Subcutaneous abdominal adipose tissue (tissue), 5 donors: ENCODE measurements around the gene PHYKPL.

ENCODE experiments used
- H3K27ac ChIP-seq: one replicate; pipeline ENCODE4 v1.7.0; 2013; ENCODE audit warnings: low read depth, mild to moderate bottlenecking, inconsistent platforms, low read length, moderate library complexity
- H3K27me3 ChIP-seq, 5 donors: one replicate each; pipeline ENCODE4 v1.7.0; 2013; ENCODE audit warnings: low read length in 5 of 5, inconsistent platforms in 1 of 5; ENCODE audit not compliant: control insufficient read depth in 5 of 5, insufficient read depth in 4 of 5
- H3K36me3 ChIP-seq, 5 donors: one replicate each; pipeline ENCODE4 v1.7.0; 2013; ENCODE audit warnings: low read length in 5 of 5; ENCODE audit not compliant: control insufficient read depth in 5 of 5, insufficient read depth in 5 of 5
- H3K4me1 ChIP-seq, 5 donors: one replicate each; pipeline ENCODE4 v1.7.0; 2013; ENCODE audit warnings: low read length in 5 of 5, mild to moderate bottlenecking in 3 of 5, moderate library complexity in 1 of 5; ENCODE audit not compliant: control insufficient read depth in 5 of 5, insufficient read depth in 5 of 5
- H3K4me3 ChIP-seq, 5 donors: one replicate each; pipeline ENCODE4 v1.7.0; 2013; ENCODE audit warnings: low read length in 5 of 5, low read depth in 1 of 5
- H3K9ac ChIP-seq, 5 donors: one replicate each; pipeline ENCODE4 v1.7.0; 2013; ENCODE audit warnings: low read length in 5 of 5, mild to moderate bottlenecking in 4 of 5, moderate library complexity in 3 of 5
- H3K9me3 ChIP-seq, 5 donors: one replicate each; pipeline ENCODE4 v1.7.0; 2013; ENCODE audit warnings: low read length in 5 of 5; ENCODE audit not compliant: control insufficient read depth in 5 of 5
- donor health status: healthy.
- donor health status: healthy.
- donor health status: healthy.
- donor health status: healthy.
- donor health status: healthy.

Gene PHYKPL

DNA sequence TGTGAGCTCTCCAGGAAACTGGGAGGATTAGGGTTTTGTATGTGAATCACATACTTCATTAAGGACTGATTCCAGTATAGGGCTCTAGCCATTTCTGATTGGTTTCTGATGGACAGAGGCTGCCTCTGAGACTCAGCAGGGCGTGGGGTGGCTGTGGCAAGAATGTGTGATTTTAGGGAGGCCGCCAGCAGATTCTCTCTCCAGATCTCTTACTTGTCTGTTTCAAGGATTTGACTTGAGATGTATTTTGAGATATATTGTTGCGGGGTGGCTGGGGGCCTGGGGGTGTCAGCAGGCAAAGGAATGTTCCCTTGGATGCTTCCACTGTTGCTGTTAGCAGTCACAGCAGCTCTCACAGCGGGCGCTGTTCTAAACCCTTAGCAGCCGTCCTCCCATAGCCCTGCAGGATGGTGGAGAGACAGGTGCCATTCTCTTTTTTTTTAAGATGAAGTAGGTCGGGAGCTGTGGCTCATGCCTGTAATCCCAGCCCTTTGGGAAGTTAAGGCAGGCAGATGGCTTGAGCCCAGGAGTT, 36.3 kb downstream of the PHYKPL start:
- no peaks in the 10 kb centered on the region for H3K36me3 ChIP-seq
- H3K27ac ChIP-seq: no peak overlapping the region
- H3K27me3 ChIP-seq: peaks cover 6 to 17% (median 8%) of the 10 kb centered on the region in 5 donors
- no peaks in the 10 kb centered on the region for H3K4me1 ChIP-seq
- H3K9ac ChIP-seq: no peak overlapping the region
- H3K9me3 ChIP-seq: no peaks in the 10 kb centered on the region
- no peak overlapping the region for H3K4me3 ChIP-seq

DNA sequence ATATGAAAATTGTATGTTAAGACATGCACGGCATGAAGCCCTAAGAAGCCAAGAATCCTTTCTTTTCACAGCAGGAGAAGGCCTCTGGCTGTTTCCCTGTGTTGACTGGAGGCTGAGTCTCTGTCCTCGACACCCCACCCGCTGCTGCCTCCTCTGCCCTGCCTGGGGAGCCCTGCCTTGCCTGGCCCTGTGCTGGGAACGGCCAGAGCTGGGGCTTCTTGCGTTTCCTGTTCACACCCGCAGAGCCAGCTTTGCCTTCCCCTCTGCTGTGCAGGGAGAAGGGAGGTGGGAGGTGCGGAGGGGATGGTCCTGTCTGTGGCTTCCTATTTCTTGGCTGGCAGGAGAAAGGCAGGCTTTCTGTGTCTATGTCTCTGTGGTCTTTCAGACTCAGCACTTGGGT, 38.6 kb downstream of the PHYKPL start:
- Histone ChIP-seq H3K9ac (no peak overlapping the region), H3K27me3 (peaks cover 6 to 17% (median 8%) of the 10 kb centered on the region in 5 donors), H3K4me3 (no peak overlapping the region), H3K9me3 (no peaks in the 10 kb centered on the region), H3K27ac (no peak overlapping the region), H3K4me1 (no peaks in the 10 kb centered on the region), H3K36me3 (no peaks in the 10 kb centered on the region)

DNA sequence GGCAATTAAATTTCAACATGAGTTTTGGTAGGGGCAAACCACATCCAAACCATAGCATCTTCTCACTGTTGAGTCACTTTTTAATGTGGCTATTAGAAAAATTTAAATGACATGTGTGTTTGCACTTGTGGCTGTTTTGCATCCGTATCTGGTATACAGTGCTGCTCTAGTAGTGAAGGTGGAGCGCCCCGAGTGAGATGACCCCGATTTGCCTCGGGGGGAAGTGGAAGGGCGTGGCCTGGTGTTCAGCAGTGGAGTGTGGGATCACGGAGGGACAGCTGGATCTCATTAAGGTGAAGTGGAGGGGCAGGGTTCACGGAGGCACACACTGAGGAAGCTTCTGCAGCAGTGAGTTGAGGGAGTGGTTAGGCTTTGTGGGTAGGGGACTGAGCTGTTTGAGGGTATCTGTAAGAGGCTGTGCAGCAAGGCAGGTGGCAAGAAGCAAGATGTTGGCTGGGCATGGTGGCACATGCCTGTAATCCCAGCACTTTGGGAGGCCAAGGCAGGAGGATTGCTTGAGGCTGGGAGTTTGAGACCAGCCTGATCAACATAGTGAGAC, 39.3 kb downstream of the PHYKPL start:
- no peaks in the 10 kb centered on the region for H3K9me3 ChIP-seq
- H3K27me3 ChIP-seq: peaks cover 7 to 17% (median 8%) of the 10 kb centered on the region in 5 donors
- H3K36me3 ChIP-seq: no peaks in the 10 kb centered on the region
- H3K9ac ChIP-seq: no peak overlapping the region
- no peak overlapping the region for H3K4me3 ChIP-seq
- no peaks in the 10 kb centered on the region for H3K4me1 ChIP-seq
- no peak overlapping the region for H3K27ac ChIP-seq

DNA sequence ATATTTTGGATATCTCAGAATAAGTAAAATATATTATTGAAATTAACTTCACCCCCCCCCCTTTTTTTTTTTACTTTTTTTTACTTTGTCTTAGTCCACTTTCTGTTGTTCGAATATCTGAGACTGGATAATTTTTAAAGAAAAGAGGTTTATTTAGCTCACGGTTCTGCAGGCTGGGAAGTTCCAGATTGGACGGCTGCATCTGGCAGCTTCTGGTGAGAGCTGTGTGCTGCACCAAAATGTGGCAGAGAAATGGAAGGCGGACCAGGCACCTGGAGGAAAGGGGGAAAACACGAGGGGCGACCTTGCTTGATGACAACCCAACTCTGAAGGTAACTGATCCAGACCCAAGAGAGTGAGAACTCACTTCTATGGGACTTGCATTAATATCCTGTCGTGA, 39.8 kb downstream of the PHYKPL start:
- Histone ChIP-seq H3K4me1 (no peaks in the 10 kb centered on the region), H3K27ac (no peak overlapping the region), H3K36me3 (no peaks in the 10 kb centered on the region), H3K4me3 (no peak overlapping the region), H3K9ac (no peak overlapping the region), H3K27me3 (peaks cover 7 to 17% (median 8%) of the 10 kb centered on the region in 5 donors), H3K9me3 (no peaks in the 10 kb centered on the region)

DNA sequence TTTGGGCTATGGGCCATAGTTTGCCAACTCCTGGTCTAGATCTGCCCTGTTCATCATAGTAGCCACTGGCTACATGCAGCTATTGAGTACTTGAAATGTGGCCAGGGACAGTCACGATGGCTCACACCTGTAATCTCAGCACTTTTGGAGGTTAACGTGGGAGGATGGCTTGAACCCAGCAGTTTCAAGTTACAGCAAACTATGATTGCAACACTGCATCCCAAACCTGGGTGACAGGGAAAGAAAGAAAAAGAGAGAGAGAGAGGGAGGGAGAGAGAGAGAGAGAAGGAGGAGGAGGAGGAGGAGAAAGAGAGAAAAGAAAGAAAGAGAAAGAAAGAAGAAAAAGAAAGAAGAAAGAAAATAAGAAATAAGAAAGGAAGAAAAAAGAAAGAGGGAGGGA, 40.4 kb downstream of the PHYKPL start:
- H3K27ac ChIP-seq: no peak overlapping the region

DNA sequence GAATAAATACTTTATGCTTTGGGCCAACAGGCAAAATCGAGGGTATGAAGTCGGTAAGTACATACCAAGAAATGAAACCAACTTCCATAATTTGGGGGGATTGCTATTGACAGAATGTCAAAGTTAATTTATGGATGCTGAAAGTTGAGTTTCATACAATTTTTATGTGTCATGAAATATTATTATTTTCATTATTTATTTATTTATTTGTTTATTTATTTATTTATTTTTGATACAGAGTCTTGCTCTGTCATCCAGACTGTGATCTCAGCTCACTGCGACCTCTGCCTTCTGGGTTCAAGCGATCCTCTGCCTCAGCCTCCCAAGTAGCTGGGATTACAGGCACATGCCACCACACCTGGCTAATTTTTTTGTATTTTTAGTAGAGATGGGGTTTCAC, 40.9 kb downstream of the PHYKPL start:
- no peaks in the 10 kb centered on the region for H3K9me3 ChIP-seq
- H3K9ac ChIP-seq: no peak overlapping the region
- no peak overlapping the region for H3K27ac ChIP-seq
- no peaks in the 10 kb centered on the region for H3K4me1 ChIP-seq
- no peak overlapping the region for H3K4me3 ChIP-seq
- H3K36me3 ChIP-seq: no peaks in the 10 kb centered on the region
- peaks cover 7 to 17% (median 8%) of the 10 kb centered on the region in 5 donors for H3K27me3 ChIP-seq

More for the DNA sequence above, 40.4 kb downstream of the PHYKPL start:
- Histone ChIP-seq H3K9ac (no peak overlapping the region), H3K9me3 (no peaks in the 10 kb centered on the region), H3K4me3 (no peak overlapping the region), H3K36me3 (no peaks in the 10 kb centered on the region), H3K4me1 (no peaks in the 10 kb centered on the region), H3K27me3 (peaks cover 7 to 17% (median 8%) of the 10 kb centered on the region in 5 donors)

DNA sequence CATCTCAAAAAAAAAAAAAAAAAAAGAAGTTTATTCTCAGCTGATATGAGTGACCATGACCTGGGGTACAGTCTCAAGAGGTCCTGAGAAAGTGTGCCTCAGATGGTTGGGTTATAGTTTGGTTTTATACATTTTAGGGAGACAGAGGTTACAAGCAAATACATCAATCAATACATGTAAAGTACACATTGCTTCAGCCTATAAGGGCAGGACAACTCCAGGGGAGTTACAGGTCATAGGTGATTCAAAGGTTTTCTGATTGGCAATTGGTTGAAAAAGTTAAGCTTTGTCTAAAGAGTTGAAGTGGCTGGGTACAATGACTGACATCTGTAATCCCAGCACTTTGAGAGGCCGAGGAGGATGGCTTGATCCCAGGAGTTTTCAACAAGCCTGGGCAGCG, 43.2 kb downstream of the PHYKPL start:
- no peak overlapping the region for H3K27ac ChIP-seq
- no peaks in the 10 kb centered on the region for H3K4me1 ChIP-seq
- H3K9ac ChIP-seq: no peak overlapping the region
- peaks cover 7 to 14% (median 8%) of the 10 kb centered on the region in 5 donors for H3K27me3 ChIP-seq
- no peaks in the 10 kb centered on the region for H3K9me3 ChIP-seq
- H3K4me3 ChIP-seq: no peak overlapping the region
- no peaks in the 10 kb centered on the region for H3K36me3 ChIP-seq

DNA sequence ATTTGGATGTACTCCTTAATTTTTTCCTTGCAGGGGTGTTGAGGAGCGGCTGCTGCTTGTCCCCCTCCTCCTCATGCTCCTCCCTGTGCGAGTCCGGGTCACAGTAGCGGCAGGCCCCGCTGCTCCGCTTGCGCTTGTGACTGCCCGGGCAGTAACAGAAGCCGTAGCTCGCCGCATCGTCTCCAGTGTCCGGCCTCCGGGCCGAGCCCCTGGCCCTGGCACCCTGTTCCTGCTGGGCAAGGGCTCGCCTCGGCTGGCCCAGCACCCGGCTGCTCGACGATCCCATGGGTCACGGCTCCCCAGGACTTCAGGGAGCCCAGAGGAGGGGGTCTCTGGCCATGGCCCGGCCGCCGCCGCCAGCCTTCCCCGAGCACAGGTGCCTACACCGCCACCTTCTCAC, 45.6 kb downstream of the PHYKPL start, which contains the start of gene GMCL2:
TSS of gene GMCL2 (minus strand) at position 358 of the 400 bp plus-strand sequence. CDS start at position 286, 72 bp downstream.
- Histone ChIP-seq H3K9me3 (no peaks in the 10 kb centered on the region), H3K36me3 (no peaks in the 10 kb centered on the region), H3K27ac (no peak within 1 kb of the TSS), H3K27me3 (peaks cover 0 to 2% (median 0%) of the 10 kb centered on the region in 5 donors), H3K4me1 (no peaks in the 10 kb centered on the region), H3K9ac (no peak within 1 kb of the TSS), H3K4me3 (no peak within 1 kb of the TSS)

DNA sequence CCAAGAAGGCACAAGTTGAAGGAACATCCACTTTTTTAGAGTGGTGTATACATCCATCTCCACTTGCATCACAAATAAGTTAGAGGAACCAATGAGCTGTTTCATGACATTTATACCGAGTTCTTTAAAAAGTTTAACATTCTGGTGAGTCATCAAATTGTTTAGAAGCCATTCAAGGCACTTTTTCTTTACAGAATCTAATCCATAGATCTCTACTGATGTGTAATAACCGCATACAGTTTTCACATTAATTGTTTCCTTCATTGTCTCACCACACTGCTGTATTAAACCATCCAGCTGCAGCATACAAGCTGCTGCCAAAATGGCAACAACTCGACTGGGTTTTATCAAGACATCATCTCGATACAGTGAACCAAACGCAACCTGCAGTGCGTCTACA, 46.2 kb downstream of the PHYKPL start:
- no peak overlapping the region for H3K9ac ChIP-seq
- no peak overlapping the region for H3K4me3 ChIP-seq
- no peak overlapping the region for H3K27ac ChIP-seq
- H3K27me3 ChIP-seq: peaks cover 0 to 2% (median 0%) of the 10 kb centered on the region in 5 donors
- no peaks in the 10 kb centered on the region for H3K36me3 ChIP-seq
- no peaks in the 10 kb centered on the region for H3K4me1 ChIP-seq
- H3K9me3 ChIP-seq: no peaks in the 10 kb centered on the region

DNA sequence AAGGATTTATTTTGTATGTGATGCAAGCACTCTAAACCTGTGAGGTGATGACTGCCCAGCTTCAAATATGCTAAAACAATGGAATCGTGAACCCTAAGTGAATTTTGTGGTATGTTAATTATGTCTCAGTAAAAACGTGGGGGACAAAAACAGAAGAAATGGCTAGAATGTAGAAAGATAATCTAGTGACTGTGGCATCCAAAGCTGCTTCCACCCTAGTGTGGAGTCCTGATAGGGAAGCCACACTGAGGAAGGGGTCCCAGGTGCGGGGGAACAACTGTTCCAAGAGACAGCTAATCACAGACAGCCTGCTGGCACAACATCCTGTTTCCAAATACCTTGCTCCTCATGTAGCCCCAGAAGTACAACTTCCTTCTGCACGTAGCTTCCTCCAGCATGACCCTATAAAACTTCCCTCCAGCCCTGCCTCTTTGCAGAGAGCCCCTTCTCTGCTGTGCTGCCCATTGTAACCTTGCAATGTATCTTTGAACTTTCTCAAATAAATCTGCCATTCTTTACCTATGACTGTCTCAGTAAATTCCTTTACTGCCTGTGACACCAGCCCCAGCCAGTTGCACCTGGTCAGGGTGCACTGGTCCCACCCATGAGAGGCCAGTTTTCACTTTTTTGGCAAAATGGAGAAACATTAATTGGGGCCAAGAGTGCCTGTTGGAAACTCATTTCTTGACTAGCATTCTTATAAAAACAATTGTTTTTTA, 50.3 kb downstream of the PHYKPL start:
- no peak overlapping the region for H3K27ac ChIP-seq
- H3K4me3 ChIP-seq: no peak overlapping the region
- H3K9ac ChIP-seq: no peak overlapping the region

More for the DNA sequence above, 50.3 kb downstream of the PHYKPL start:
- no peaks in the 10 kb centered on the region for H3K36me3 ChIP-seq
- peaks cover 0 to 3% (median 0%) of the 10 kb centered on the region in 5 donors for H3K9me3 ChIP-seq
- no peaks in the 10 kb centered on the region for H3K4me1 ChIP-seq
- peaks cover 0 to 10% (median 2%) of the 10 kb centered on the region in 5 donors for H3K27me3 ChIP-seq
